Measurements from ENCODE around the gene SHCBP1L. TPM values are rescaled to one million over a fixed set of nuclear protein-coding genes. Genes with fewer than 3 reads are reported as not detected.
"Not testable (repeated sequence)": the region's sequence is repeated elsewhere in the genome, so short reads cannot be mapped to it uniquely, and the experiment has no call there.

SHCBP1L gene
- total RNA-seq, 2 experiments from 2014 or later: not detected

- CTCF ChIA-PET: no interaction called here
- H3K27ac Mint-ChIP-seq: no peak overlapping the region
Observed at GRCh38 chr1:182960046-182960445, 7.1 kb upstream of the SHCBP1L start.

GRCh38 chr1:182957902-182958395 is 5.0 kb upstream of the SHCBP1L start:
- H3K36me3 Mint-ChIP-seq (ENCODE audit: low read depth): no peaks in the 10 kb centered on the region
- DNase-seq: no peak
- no peak overlapping the region for H3K4me3 Mint-ChIP-seq
- POLR2A ChIA-PET: no interaction called here
- no peak overlapping the region for H3K27ac Mint-ChIP-seq
- CTCF ChIA-PET: no interaction called here
- H3K4me1 Mint-ChIP-seq (ENCODE audit: low read depth): no peaks in the 10 kb centered on the region
- ATAC-seq: no peak
- H3K27me3 Mint-ChIP-seq (ENCODE audit: low read depth): peaks cover 17% of the 10 kb centered on the region
- no peaks in the 10 kb centered on the region for H3K9me3 Mint-ChIP-seq (ENCODE audit: insufficient read depth)

More at GRCh38 chr1:182960046-182960445, 7.1 kb upstream of the SHCBP1L start:
- ATAC-seq (no peak), DNase-seq (no peak)
- POLR2A ChIA-PET: no interaction called here
- H3K4me1 Mint-ChIP-seq (ENCODE audit: low read depth): no peaks in the 10 kb centered on the region
- H3K9me3 Mint-ChIP-seq (ENCODE audit: insufficient read depth): no peaks in the 10 kb centered on the region
- H3K27me3 Mint-ChIP-seq (ENCODE audit: low read depth): peaks cover 10% of the 10 kb centered on the region
- no peak overlapping the region for H3K4me3 Mint-ChIP-seq
- H3K36me3 Mint-ChIP-seq (ENCODE audit: low read depth): no peaks in the 10 kb centered on the region

GRCh38 chr1:182956708-182957365 is 3.9 kb upstream of the SHCBP1L start:
- CTCF ChIA-PET: interaction anchor here (0.7 kb wide), 1 partner anchor 8 kb away, joined by 3 read pairs; no protein-coding TSS in a partner anchor
- Mint-ChIP-seq H3K27me3 (ENCODE audit: low read depth) (peaks cover 19% of the 10 kb centered on the region), H3K36me3 (ENCODE audit: low read depth) (no peaks in the 10 kb centered on the region)

DNA sequence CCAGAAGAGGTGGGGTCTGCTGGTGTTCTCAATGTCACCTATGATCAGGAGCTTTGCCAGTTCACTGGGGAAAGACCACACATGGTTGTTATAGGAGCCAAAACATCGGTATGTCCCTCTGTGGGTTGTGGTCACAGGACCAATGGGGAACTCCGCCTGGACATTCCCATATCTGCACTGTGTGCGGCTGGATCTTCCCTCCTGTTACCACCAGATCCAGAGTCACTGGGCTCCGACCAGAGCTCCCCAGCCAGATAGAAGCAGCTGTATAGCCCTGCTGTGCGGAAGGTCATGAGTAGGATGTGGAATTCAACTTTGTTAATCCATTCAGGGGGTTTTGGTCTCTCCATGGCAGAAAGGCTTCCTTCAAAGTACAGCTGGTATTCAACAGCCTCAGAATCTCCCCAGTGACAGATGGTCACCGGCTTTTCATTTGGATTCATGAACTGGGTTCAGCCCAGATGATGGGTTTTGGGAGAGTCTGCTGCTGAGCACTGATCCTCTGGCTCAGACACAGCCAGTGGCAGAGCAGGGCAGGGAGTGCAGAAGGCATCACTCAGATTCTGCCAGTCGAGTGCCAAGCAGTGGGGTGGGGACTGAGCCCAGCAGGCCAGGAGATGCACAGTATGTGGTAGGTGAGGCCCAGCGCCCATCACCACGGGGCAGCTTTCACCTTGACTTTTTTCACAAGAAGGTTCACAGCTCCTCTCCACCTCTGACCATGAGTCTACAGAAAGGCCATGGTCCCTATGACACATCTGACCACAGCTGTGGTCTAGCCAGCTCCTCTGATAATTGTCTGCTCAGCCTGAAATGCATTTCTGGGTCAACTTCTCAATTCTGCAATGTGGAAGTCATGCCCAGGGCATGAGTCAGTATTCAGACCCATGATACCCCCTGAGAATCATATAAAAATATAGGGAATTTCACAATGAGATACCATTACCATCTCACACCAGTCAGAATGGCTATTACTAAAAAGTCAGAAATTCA is 2.9 kb upstream of the SHCBP1L start:
- no peak for DNase-seq
- no peaks in the 10 kb centered on the region for H3K36me3 Mint-ChIP-seq (ENCODE audit: low read depth)
- peaks cover 5% of the 10 kb centered on the region for H3K4me1 Mint-ChIP-seq (ENCODE audit: low read depth)
- CTCF ChIA-PET: interaction anchor here (0.7 kb wide), 1 partner anchor 9 kb away, joined by 3 read pairs; no protein-coding TSS in a partner anchor
- H3K27me3 Mint-ChIP-seq (ENCODE audit: low read depth): peaks cover 22% of the 10 kb centered on the region
- POLR2A ChIA-PET: no interaction called here
- H3K4me3 Mint-ChIP-seq: no peak overlapping the region
- H3K9me3 Mint-ChIP-seq (ENCODE audit: insufficient read depth): no peaks in the 10 kb centered on the region
- ATAC-seq: no peak
- H3K27ac Mint-ChIP-seq: no peak overlapping the region

More at GRCh38 chr1:182956708-182957365, 3.9 kb upstream of the SHCBP1L start:
- Mint-ChIP-seq H3K9me3 (ENCODE audit: insufficient read depth) (no peaks in the 10 kb centered on the region), H3K27ac (no peak overlapping the region), H3K4me1 (ENCODE audit: low read depth) (peaks cover 5% of the 10 kb centered on the region), H3K4me3 (no peak overlapping the region)
- DNase-seq (no peak), ATAC-seq (no peak)
- POLR2A ChIA-PET: no interaction called here

DNA sequence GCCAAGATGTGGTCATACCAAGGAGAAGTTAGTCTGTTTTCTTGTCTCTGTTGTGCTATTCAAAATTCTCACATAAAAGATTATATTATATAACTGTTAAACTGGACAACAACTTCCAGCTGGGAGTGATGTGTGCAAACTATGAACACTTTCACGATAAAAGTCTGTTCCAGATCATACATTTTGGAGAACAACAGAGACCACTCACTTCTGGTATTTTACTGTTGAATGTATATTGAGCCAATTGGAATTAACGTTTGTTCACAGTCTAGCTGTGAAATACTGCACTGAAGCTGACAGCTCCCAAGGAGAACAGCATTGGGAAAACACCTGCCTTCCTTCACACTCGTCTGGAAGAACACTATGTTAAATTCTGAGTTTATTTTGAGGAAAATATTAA is 860 bp upstream of the SHCBP1L start:
- peaks cover 22% of the 10 kb centered on the region for H3K27me3 Mint-ChIP-seq (ENCODE audit: low read depth)
- ATAC-seq (no peak), DNase-seq (no peak)
- POLR2A ChIA-PET: no interaction called here
- H3K4me1 Mint-ChIP-seq (ENCODE audit: low read depth): peaks cover 5% of the 10 kb centered on the region
- no peaks in the 10 kb centered on the region for H3K36me3 Mint-ChIP-seq (ENCODE audit: low read depth)
- no peaks in the 10 kb centered on the region for H3K9me3 Mint-ChIP-seq (ENCODE audit: insufficient read depth)
- CTCF ChIA-PET: no interaction called here
- H3K4me3 Mint-ChIP-seq: no peak overlapping the region
- no peak overlapping the region for H3K27ac Mint-ChIP-seq

GRCh38 chr1:182943336-182943735 is 9.6 kb downstream of the SHCBP1L start:
- POLR2A ChIA-PET; H3K9me3 Mint-ChIP-seq (ENCODE audit: insufficient read depth); CTCF ChIA-PET; H3K36me3 Mint-ChIP-seq (ENCODE audit: low read depth); ATAC-seq; DNase-seq; H3K27ac Mint-ChIP-seq; H3K4me1 Mint-ChIP-seq (ENCODE audit: low read depth); H3K4me3 Mint-ChIP-seq: not testable (repeated sequence)
- peaks cover 12% of the 10 kb centered on the region for H3K27me3 Mint-ChIP-seq (ENCODE audit: low read depth)

DNA sequence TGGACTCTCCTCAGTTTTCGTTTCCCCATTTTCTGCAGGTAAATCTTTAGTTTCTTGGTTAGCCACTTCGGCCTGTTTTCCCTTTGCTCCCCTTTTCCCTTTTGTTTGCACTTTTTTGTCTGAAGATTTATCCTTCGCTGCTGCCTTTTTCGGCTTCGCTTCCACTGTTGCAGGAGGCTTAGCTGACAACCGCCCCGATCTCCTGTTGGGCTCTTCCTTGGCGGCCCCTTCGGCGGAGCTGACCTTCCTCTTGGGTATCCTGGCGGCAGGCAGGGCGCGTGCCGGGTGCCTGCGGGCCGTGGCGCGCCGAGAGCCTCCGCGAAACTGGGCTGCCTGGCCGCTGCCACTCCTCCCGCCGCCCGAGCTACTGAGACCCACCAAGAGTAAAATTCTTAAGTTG is 10.8 kb downstream of the SHCBP1L start:
- ATAC-seq; POLR2A ChIA-PET; H3K4me3 Mint-ChIP-seq; H3K4me1 Mint-ChIP-seq (ENCODE audit: low read depth); CTCF ChIA-PET; DNase-seq; H3K27ac Mint-ChIP-seq; H3K36me3 Mint-ChIP-seq (ENCODE audit: low read depth); H3K9me3 Mint-ChIP-seq (ENCODE audit: insufficient read depth): not testable (repeated sequence)
- H3K27me3 Mint-ChIP-seq (ENCODE audit: low read depth): peaks cover 12% of the 10 kb centered on the region

- CTCF ChIA-PET: no interaction called here
- no peak for ATAC-seq
- DNase-seq: no peak
- peaks cover 5% of the 10 kb centered on the region for H3K9me3 Mint-ChIP-seq (ENCODE audit: insufficient read depth)
- no peak overlapping the region for H3K4me3 Mint-ChIP-seq
- peaks cover 18% of the 10 kb centered on the region for H3K27me3 Mint-ChIP-seq (ENCODE audit: low read depth)
- H3K4me1 Mint-ChIP-seq (ENCODE audit: low read depth): no peaks in the 10 kb centered on the region
- no peaks in the 10 kb centered on the region for H3K36me3 Mint-ChIP-seq (ENCODE audit: low read depth)
- POLR2A ChIA-PET: no interaction called here
- H3K27ac Mint-ChIP-seq: no peak overlapping the region
Observed at GRCh38 chr1:182939413-182939812, 13.6 kb downstream of the SHCBP1L start.

GRCh38 chr1:182935716-182936115 is 17.2 kb downstream of the SHCBP1L start:
- ChIA-PET POLR2A (no interaction called here), CTCF (no interaction called here)
- no peak for DNase-seq
- no peak overlapping the region for H3K27ac Mint-ChIP-seq
- no peaks in the 10 kb centered on the region for H3K4me1 Mint-ChIP-seq (ENCODE audit: low read depth)
- H3K27me3 Mint-ChIP-seq (ENCODE audit: low read depth): peaks cover 15% of the 10 kb centered on the region
- H3K4me3 Mint-ChIP-seq: no peak overlapping the region
- H3K9me3 Mint-ChIP-seq (ENCODE audit: insufficient read depth): peaks cover 5% of the 10 kb centered on the region
- no peaks in the 10 kb centered on the region for H3K36me3 Mint-ChIP-seq (ENCODE audit: low read depth)
- no peak for ATAC-seq

- POLR2A ChIA-PET: no interaction called here
- CTCF ChIA-PET: no interaction called here
- no peaks in the 10 kb centered on the region for H3K36me3 Mint-ChIP-seq (ENCODE audit: low read depth)
- peaks cover 5% of the 10 kb centered on the region for H3K9me3 Mint-ChIP-seq (ENCODE audit: insufficient read depth)
- no peaks in the 10 kb centered on the region for H3K4me1 Mint-ChIP-seq (ENCODE audit: low read depth)
- H3K27ac Mint-ChIP-seq: no peak overlapping the region
- H3K4me3 Mint-ChIP-seq: no peak overlapping the region
- ATAC-seq (no peak), DNase-seq (no peak)
- peaks cover 20% of the 10 kb centered on the region for H3K27me3 Mint-ChIP-seq (ENCODE audit: low read depth)
Observed at GRCh38 chr1:182930985-182931384, 22.0 kb downstream of the SHCBP1L start.

DNA sequence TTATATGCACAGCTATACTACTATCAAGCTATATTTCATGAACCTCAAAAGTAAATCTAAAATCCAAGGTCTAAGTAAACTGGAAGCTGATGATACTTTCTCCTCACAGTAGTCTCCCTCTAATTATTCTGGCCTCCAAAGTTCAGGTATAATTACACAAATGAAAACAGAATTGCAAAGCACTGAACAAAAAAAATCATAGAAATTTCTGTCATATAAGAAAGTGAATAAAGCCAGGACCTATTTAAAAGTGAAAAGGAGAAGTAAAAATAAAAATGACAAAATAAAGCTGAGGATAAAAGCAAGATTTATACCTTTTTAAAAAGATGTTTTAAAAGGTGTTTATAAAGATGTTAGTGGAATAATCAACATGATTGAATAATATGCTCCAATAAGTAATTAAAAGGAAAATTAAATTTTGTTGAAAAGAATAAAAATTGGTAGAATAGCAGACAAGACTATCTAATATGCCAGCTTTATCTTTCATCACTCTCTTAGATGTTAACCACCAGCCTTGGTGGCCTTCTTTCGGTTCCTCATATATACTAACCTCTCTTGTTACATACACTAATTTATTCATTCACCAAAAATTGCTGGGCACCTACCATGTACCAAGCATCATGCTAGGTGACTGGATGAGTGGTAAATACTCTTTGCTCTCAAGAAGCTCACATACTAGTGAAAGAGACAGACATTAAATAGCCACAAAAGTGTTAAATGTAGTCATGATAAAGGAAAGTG is 25.1 kb downstream of the SHCBP1L start:
- DNase-seq: no peak
- Mint-ChIP-seq H3K27me3 (ENCODE audit: low read depth) (peaks cover 26% of the 10 kb centered on the region), H3K4me3 (no peak overlapping the region), H3K9me3 (ENCODE audit: insufficient read depth) (no peaks in the 10 kb centered on the region), H3K27ac (no peak overlapping the region), H3K4me1 (ENCODE audit: low read depth) (no peaks in the 10 kb centered on the region), H3K36me3 (ENCODE audit: low read depth) (no peaks in the 10 kb centered on the region)
- no peak for ATAC-seq
- POLR2A ChIA-PET: no interaction called here
- CTCF ChIA-PET: no interaction called here

DNA sequence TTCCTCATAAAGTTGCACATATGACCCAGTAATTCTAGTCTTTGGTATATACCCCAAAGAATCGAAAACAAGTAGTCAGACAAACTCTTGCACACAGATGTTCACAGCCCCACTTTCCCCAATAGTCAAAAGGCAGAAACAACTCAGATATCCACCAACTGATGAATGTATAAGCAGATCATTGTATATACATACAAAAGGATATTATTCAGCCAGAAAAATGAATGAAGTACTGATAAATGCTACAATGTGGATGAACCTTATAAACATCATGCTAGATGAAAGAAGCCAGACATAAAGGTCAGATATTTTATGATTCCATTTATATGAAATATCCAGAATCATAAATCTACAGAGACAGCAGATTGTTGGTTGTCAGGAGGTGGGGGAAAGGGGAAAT is 27.3 kb downstream of the SHCBP1L start:
- Mint-ChIP-seq H3K9me3 (ENCODE audit: insufficient read depth) (no peaks in the 10 kb centered on the region), H3K27ac (no peak overlapping the region), H3K4me3 (no peak overlapping the region), H3K27me3 (ENCODE audit: low read depth) (peaks cover 39% of the 10 kb centered on the region), H3K4me1 (ENCODE audit: low read depth) (no peaks in the 10 kb centered on the region), H3K36me3 (ENCODE audit: low read depth) (no peaks in the 10 kb centered on the region)
- POLR2A ChIA-PET: no interaction called here
- CTCF ChIA-PET: no interaction called here
- ATAC-seq (no peak), DNase-seq (no peak)

All from activated CD8-positive, alpha-beta T cell treated with anti-CD3 and anti-CD28 coated beads, Interleukin-2, amount 10 ng/mL, durations not matched to agents 7 days and 5 days (primary cell).